HepG2 (cell line): ENCODE data around the gene NTN5. TPM values are rescaled to one million over a fixed set of nuclear protein-coding genes. Genes with fewer than 3 reads are reported as not detected.

Source experiments
- ATM ChIP-seq: fragments of 450-650 bp; IDR thresholded peaks from 2 replicates; pipeline ENCODE4 v1.7.1; 2017; ENCODE audit warnings: mild to moderate bottlenecking, borderline replicate concordance
- HMGA1 ChIP-seq: sonication (generic); formaldehyde crosslinking; conservative IDR thresholded peaks from 2 replicates; pipeline ENCODE4 v1.4.0; 2020; ENCODE audit warnings: missing genetic modification reagents
- HNF4G ChIP-seq, 2 experiments: sonication (generic) in 1 of 2; formaldehyde crosslinking in 1 of 2; IDR thresholded peaks; 2 replicates each; pipeline versions ENCODE4 v1.4.0 to v1.6.1; 2011 to 2020; ENCODE audit warnings: borderline replicate concordance in 2 of 2, low read depth in 2 of 2, mild to moderate bottlenecking in 2 of 2, low read length in 1 of 2, missing genetic modification reagents in 1 of 2, moderate library complexity in 1 of 2
- MAFK ChIP-seq, 2 experiments: IDR thresholded peaks in 1 of 2; conservative IDR thresholded peaks in 1 of 2; 2 replicates each; pipeline ENCODE4 v1.6.1; 2011; ENCODE audit warnings: improper control_type of control experiment in 2 of 2, low read length in 2 of 2
- MYC ChIP-seq: sonication (generic); formaldehyde crosslinking; IDR thresholded peaks from 2 replicates; pipeline ENCODE4 v1.9.0; 2021; ENCODE audit warnings: missing genetic modification reagents, borderline replicate concordance
- NR2C2 ChIP-seq: sonication (generic); formaldehyde crosslinking; IDR thresholded peaks from 2 replicates; pipeline ENCODE4 v1.4.0; 2020; ENCODE audit warnings: missing genetic modification reagents, mild to moderate bottlenecking, moderate library complexity, borderline replicate concordance
- ZFP90 ChIP-seq: sonication (generic); formaldehyde crosslinking; IDR thresholded peaks from 2 replicates; pipeline ENCODE4 v1.8.0; 2022; ENCODE audit warnings: missing genetic modification reagents, mild to moderate bottlenecking, inconsistent platforms, borderline replicate concordance
- ZNF17 ChIP-seq: sonication (generic); formaldehyde crosslinking; IDR thresholded peaks from 2 replicates; pipeline ENCODE4 v1.5.0; 2020; ENCODE audit warnings: mild to moderate bottlenecking, missing genetic modification reagents
- ZNF230 ChIP-seq: sonication (generic); formaldehyde crosslinking; IDR thresholded peaks from 2 replicates; pipeline ENCODE4 v1.4.0; 2020; ENCODE audit warnings: mild to moderate bottlenecking, missing genetic modification reagents
- ZNF263 ChIP-seq: sonication (generic); formaldehyde crosslinking; IDR thresholded peaks from 2 replicates; pipeline ENCODE4 v1.4.0; 2020; ENCODE audit warnings: missing genetic modification reagents
- ZNF781 ChIP-seq: sonication (generic); formaldehyde crosslinking; IDR thresholded peaks from 2 replicates; pipeline ENCODE4 v1.5.1; 2020; ENCODE audit warnings: borderline replicate concordance, mild to moderate bottlenecking, missing genetic modification reagents; ENCODE audit errors: not compliant biosample characterization
- ZNF788 ChIP-seq: sonication (generic); formaldehyde crosslinking; IDR thresholded peaks from 2 replicates; pipeline ENCODE4 v1.5.0; 2020; ENCODE audit warnings: mild to moderate bottlenecking, missing genetic modification reagents, borderline replicate concordance
- ZNF816 ChIP-seq: sonication (generic); formaldehyde crosslinking; IDR thresholded peaks from 2 replicates; pipeline ENCODE4 v1.8.0; 2022; ENCODE audit warnings: missing genetic modification reagents, mild to moderate bottlenecking, borderline replicate concordance
- polyA plus RNA-seq, 8 experiments: library from polyadenylated mRNA; depleted of rRNA in 3 of 8; stranded (reverse) in 7 of 8; unstranded in 1 of 8; fragments of >200 nt; fragmentation: Illumina TruSeq in 4 of 8; extraction: Trizol in 4 of 8; gene quantifications; 2 replicates each; pipeline versions ENCODE4 v1.2.1 to v1.2.3, GENCODE V29; 2011 to 2016; ENCODE audit warnings: low read depth in 4 of 8, missing spikeins in 1 of 8, mixed read lengths in 1 of 8; ENCODE audit not compliant: insufficient read depth in 1 of 8
- total RNA-seq, 5 experiments: library from RNA; depleted of rRNA; stranded (reverse); fragments of >200 nt; fragmentation: Illumina TruSeq; extraction: Trizol; gene quantifications; 2 replicates each; pipeline ENCODE4 v1.2.3, GENCODE V29; 2016; ENCODE audit warnings: low read depth in 1 of 5
- TF ChIP-seq, protein P1 (sequence below): sonication (generic); formaldehyde crosslinking; IDR thresholded peaks from 2 replicates; pipeline ENCODE4 v1.8.1; 2022; ENCODE audit warnings: low read depth, mild to moderate bottlenecking, missing genetic modification reagents
- TF ChIP-seq, protein P2 (sequence below): fragments of 450-650 bp; IDR thresholded peaks from 2 replicates; pipeline ENCODE4 v1.6.1; 2016
- TF ChIP-seq, protein P3 (sequence below): IDR thresholded peaks from 2 replicates; pipeline ENCODE4 v1.6.1; 2012; ENCODE audit warnings: inconsistent platforms
- TF ChIP-seq, protein P4 (sequence below): fragments of 450-650 bp; IDR thresholded peaks from 2 replicates; pipeline ENCODE4 v1.6.1; 2017; ENCODE audit warnings: mild to moderate bottlenecking
- TF ChIP-seq, protein P5 (sequence below): sonication (generic); formaldehyde crosslinking; IDR thresholded peaks from 2 replicates; pipeline ENCODE4 v1.5.0; 2020; ENCODE audit warnings: missing genetic modification reagents

Gene NTN5
- total and polyA plus RNA-seq, 2 of the 13 experiments (the other 11 are each of a cell fraction or from before 2014, with no cell fraction given): 0.05 TPM; not detected in 1

DNA sequence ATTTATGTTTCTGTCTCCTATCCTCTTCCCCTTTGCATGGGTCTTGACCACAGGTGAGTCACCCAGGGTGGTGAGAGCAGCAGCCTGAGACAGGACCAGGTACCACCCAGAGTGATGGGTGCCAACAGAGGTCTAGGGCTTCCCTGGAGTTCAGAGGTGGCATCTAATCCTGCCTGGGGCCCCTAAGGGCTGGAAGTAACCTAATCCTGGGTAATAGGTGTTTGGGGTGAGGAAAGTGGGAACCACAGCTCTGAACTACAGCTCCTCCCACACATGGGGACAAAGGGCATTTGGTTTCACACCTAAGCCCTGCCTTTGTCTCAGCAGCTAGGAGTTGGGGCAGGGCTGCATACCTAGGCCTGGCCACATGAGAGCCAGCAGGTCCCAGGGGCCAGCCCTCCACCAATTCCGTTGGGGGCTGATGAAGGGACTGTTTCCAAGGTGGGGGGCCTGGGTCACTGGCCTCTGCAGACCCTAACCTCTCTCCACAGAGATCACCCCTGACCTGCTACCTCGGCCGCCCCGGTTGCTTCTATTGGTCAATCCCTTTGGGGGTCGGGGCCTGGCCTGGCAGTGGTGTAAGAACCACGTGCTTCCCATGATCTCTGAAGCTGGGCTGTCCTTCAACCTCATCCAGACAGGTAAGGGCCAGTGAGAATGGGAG lies 45.5 kb downstream of the NTN5 start (continued):
- TF ChIP-seq ZNF816 (CRISPR knock-in tag) (no peak), ZNF17 (CRISPR knock-in tag) (no peak), NR2C2 (CRISPR knock-in tag) (peak; percentile 52; the same call in 1 of the 2 replicates), HMGA1 (CRISPR knock-in tag) (no peak), MAFK (conservative IDR thresholded peaks at IDR 0.05 in 1 of 2, IDR thresholded peaks at IDR 0.05 in 1 of 2; ENCODE audit: low read length in 2 of 2) (no peak), MYC (CRISPR knock-in tag) (peak; percentile 45), ZNF781 (CRISPR knock-in tag) (no peak), ZFP90 (CRISPR knock-in tag) (peak; percentile 71; the same call in 1 of the 2 replicates), ZNF788 (peak; percentile 27; the same call in 1 of the 2 replicates), HNF4G (IDR thresholded peaks at IDR 0.05; ENCODE audit: borderline replicate concordance, low read depth, low read length) (peak; percentile 79; the same call in 1 of the 2 replicates), HNF4G (CRISPR knock-in tag; IDR thresholded peaks at IDR 0.05; ENCODE audit: borderline replicate concordance, low read depth) (no peak), ATM (no peak), ZNF263 (CRISPR knock-in tag) (peak; percentile 32; the same call in 1 of the 2 replicates), ZNF230 (CRISPR knock-in tag) (no peak)
- TF ChIP-seq, protein P1, sequence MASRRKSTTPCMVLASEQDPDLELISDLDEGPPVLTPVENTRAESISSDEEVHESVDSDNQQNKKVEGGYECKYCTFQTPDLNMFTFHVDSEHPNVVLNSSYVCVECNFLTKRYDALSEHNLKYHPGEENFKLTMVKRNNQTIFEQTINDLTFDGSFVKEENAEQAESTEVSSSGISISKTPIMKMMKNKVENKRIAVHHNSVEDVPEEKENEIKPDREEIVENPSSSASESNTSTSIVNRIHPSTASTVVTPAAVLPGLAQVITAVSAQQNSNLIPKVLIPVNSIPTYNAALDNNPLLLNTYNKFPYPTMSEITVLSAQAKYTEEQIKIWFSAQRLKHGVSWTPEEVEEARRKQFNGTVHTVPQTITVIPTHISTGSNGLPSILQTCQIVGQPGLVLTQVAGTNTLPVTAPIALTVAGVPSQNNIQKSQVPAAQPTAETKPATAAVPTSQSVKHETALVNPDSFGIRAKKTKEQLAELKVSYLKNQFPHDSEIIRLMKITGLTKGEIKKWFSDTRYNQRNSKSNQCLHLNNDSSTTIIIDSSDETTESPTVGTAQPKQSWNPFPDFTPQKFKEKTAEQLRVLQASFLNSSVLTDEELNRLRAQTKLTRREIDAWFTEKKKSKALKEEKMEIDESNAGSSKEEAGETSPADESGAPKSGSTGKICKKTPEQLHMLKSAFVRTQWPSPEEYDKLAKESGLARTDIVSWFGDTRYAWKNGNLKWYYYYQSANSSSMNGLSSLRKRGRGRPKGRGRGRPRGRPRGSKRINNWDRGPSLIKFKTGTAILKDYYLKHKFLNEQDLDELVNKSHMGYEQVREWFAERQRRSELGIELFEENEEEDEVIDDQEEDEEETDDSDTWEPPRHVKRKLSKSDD (CRISPR knock-in tag): no peak
- TF ChIP-seq, protein P2, sequence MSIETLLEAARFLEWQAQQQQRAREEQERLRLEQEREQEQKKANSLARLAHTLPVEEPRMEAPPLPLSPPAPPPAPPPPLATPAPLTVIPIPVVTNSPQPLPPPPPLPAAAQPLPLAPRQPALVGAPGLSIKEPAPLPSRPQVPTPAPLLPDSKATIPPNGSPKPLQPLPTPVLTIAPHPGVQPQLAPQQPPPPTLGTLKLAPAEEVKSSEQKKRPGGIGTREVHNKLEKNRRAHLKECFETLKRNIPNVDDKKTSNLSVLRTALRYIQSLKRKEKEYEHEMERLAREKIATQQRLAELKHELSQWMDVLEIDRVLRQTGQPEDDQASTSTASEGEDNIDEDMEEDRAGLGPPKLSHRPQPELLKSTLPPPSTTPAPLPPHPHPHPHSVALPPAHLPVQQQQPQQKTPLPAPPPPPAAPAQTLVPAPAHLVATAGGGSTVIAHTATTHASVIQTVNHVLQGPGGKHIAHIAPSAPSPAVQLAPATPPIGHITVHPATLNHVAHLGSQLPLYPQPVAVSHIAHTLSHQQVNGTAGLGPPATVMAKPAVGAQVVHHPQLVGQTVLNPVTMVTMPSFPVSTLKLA: no peak
- TF ChIP-seq, protein P3, sequence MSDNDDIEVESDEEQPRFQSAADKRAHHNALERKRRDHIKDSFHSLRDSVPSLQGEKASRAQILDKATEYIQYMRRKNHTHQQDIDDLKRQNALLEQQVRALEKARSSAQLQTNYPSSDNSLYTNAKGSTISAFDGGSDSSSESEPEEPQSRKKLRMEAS: peak; percentile 86
- TF ChIP-seq, protein P4, sequence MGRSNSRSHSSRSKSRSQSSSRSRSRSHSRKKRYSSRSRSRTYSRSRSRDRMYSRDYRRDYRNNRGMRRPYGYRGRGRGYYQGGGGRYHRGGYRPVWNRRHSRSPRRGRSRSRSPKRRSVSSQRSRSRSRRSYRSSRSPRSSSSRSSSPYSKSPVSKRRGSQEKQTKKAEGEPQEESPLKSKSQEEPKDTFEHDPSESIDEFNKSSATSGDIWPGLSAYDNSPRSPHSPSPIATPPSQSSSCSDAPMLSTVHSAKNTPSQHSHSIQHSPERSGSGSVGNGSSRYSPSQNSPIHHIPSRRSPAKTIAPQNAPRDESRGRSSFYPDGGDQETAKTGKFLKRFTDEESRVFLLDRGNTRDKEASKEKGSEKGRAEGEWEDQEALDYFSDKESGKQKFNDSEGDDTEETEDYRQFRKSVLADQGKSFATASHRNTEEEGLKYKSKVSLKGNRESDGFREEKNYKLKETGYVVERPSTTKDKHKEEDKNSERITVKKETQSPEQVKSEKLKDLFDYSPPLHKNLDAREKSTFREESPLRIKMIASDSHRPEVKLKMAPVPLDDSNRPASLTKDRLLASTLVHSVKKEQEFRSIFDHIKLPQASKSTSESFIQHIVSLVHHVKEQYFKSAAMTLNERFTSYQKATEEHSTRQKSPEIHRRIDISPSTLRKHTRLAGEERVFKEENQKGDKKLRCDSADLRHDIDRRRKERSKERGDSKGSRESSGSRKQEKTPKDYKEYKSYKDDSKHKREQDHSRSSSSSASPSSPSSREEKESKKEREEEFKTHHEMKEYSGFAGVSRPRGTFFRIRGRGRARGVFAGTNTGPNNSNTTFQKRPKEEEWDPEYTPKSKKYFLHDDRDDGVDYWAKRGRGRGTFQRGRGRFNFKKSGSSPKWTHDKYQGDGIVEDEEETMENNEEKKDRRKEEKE: no peak
- TF ChIP-seq, protein P5, sequence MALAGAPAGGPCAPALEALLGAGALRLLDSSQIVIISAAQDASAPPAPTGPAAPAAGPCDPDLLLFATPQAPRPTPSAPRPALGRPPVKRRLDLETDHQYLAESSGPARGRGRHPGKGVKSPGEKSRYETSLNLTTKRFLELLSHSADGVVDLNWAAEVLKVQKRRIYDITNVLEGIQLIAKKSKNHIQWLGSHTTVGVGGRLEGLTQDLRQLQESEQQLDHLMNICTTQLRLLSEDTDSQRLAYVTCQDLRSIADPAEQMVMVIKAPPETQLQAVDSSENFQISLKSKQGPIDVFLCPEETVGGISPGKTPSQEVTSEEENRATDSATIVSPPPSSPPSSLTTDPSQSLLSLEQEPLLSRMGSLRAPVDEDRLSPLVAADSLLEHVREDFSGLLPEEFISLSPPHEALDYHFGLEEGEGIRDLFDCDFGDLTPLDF: 0 out of 2 replicates have a peak, but pooled peaks have one; percentile 26
